Mesenchymal stem cell (in vitro differentiated cells and primary cell): ENCODE results near the gene SYT8. TPM values are rescaled to one million over a fixed set of nuclear protein-coding genes. Genes with fewer than 3 reads are reported as not detected.
"Not testable (repeated sequence)": the region's sequence is repeated elsewhere in the genome, so short reads cannot be mapped to it uniquely, and the experiment has no call there.

ENCODE experiments used
- DNase-seq: peaks from one replicate; pipeline ENCODE4 v3.0.0-alpha.2; 2013
- H2AFZ ChIP-seq: one replicate; pipeline ENCODE4 v1.6.1; 2013; ENCODE audit warnings: low read depth, mild to moderate bottlenecking, control low read depth, inconsistent platforms, low read length, moderate library complexity
- H2AK5ac ChIP-seq: 2 replicates; pipeline ENCODE4 v1.6.1; 2013; ENCODE audit warnings: low read length, moderate library complexity, mild to moderate bottlenecking, inconsistent platforms; ENCODE audit not compliant: severe bottlenecking
- H2BK120ac ChIP-seq: one replicate; pipeline ENCODE4 v1.6.1; 2013; ENCODE audit warnings: low read depth, mild to moderate bottlenecking, inconsistent platforms, low read length, moderate library complexity
- H2BK12ac ChIP-seq, 2 experiments: one replicate each; pipeline ENCODE4 v1.6.1; 2013; ENCODE audit warnings: inconsistent platforms in 2 of 2, low read length in 2 of 2, mild to moderate bottlenecking in 2 of 2, moderate library complexity in 2 of 2, control low read depth in 1 of 2
- H2BK15ac ChIP-seq: one replicate; pipeline ENCODE4 v1.6.1; 2013; ENCODE audit warnings: mild to moderate bottlenecking, low read depth, inconsistent platforms; ENCODE audit not compliant: poor library complexity, severe bottlenecking
- H2BK5ac ChIP-seq: 2 replicates; pipeline ENCODE4 v1.6.1; 2013; ENCODE audit warnings: low read depth, mild to moderate bottlenecking, low read length, control low read depth, inconsistent platforms; ENCODE audit not compliant: poor library complexity, severe bottlenecking
- H3K14ac ChIP-seq, 2 experiments: one replicate each; pipeline ENCODE4 v1.6.1; 2013; ENCODE audit warnings: inconsistent platforms in 2 of 2, low read length in 2 of 2, control low read depth in 1 of 2, mild to moderate bottlenecking in 1 of 2, moderate library complexity in 1 of 2
- H3K18ac ChIP-seq, 2 experiments: one replicate each; pipeline ENCODE4 v1.6.1; 2013; ENCODE audit warnings: inconsistent platforms in 2 of 2, low read length in 2 of 2, control low read depth in 1 of 2, low read depth in 1 of 2, mild to moderate bottlenecking in 1 of 2
- H3K23ac ChIP-seq, 2 experiments: one replicate each; pipeline ENCODE4 v1.6.1; 2013; ENCODE audit warnings: inconsistent platforms in 2 of 2, low read length in 2 of 2, mild to moderate bottlenecking in 2 of 2, moderate library complexity in 2 of 2, control low read depth in 1 of 2
- H3K27ac ChIP-seq: 2 replicates; pipeline ENCODE4 v1.5.1; 2013; ENCODE audit warnings: mild to moderate bottlenecking, moderate library complexity, low read length, control low read depth, inconsistent platforms; ENCODE audit not compliant: poor library complexity, severe bottlenecking
- H3K27me3 ChIP-seq, 2 experiments: 2 replicates each; pipeline versions ENCODE4 v1.6.1 to v1.7.0; 2013; ENCODE audit warnings: low read length in 2 of 2, mild to moderate bottlenecking in 2 of 2, moderate library complexity in 2 of 2, control low read depth in 1 of 2, inconsistent platforms in 1 of 2; ENCODE audit not compliant: control insufficient read depth in 1 of 2, insufficient read depth in 1 of 2
- H3K36me3 ChIP-seq, 2 experiments: 2 replicates each; pipeline versions ENCODE4 v1.6.1 to v1.7.0; 2013; ENCODE audit warnings: low read length in 2 of 2, control low read depth in 1 of 2, inconsistent platforms in 1 of 2, low read depth in 1 of 2, mild to moderate bottlenecking in 1 of 2; ENCODE audit not compliant: insufficient read depth in 2 of 2, control insufficient read depth in 1 of 2
- H3K4ac ChIP-seq, 2 experiments: one replicate each; pipeline ENCODE4 v1.6.1; 2013; ENCODE audit warnings: inconsistent platforms in 2 of 2, low read length in 2 of 2, mild to moderate bottlenecking in 2 of 2, moderate library complexity in 2 of 2, control low read depth in 1 of 2, low read depth in 1 of 2
- H3K4me1 ChIP-seq: 2 replicates; pipeline ENCODE4 v1.6.1; 2013; ENCODE audit warnings: low read depth, low read length, control low read depth; ENCODE audit not compliant: control insufficient read depth, insufficient read depth
- H3K4me2 ChIP-seq: 2 replicates; pipeline ENCODE4 v1.6.1; 2013; ENCODE audit warnings: low read length, mild to moderate bottlenecking, inconsistent platforms; ENCODE audit not compliant: poor library complexity, severe bottlenecking
- H3K4me3 ChIP-seq, 2 experiments: 2 replicates each; pipeline versions ENCODE4 v1.5.1 to v1.7.0; 2013; ENCODE audit warnings: low read length in 2 of 2, mild to moderate bottlenecking in 2 of 2, control low read depth in 1 of 2, low read depth in 1 of 2; ENCODE audit not compliant: insufficient read depth in 1 of 2
- H3K79me1 ChIP-seq: replicated peaks from 2 replicates; pipeline ENCODE4 v1.6.1; 2013; ENCODE audit warnings: mild to moderate bottlenecking, control low read depth, low read length, inconsistent platforms; ENCODE audit not compliant: poor library complexity, severe bottlenecking
- H3K9ac ChIP-seq: 2 replicates; pipeline ENCODE4 v1.7.0; 2013; ENCODE audit warnings: mild to moderate bottlenecking, low read length, moderate library complexity
- H3K9me3 ChIP-seq: 2 replicates; pipeline ENCODE4 v1.7.0; 2013; ENCODE audit warnings: mild to moderate bottlenecking, low read length; ENCODE audit not compliant: control insufficient read depth
- H4K8ac ChIP-seq: one replicate; pipeline ENCODE4 v1.6.1; 2013; ENCODE audit warnings: inconsistent platforms, mild to moderate bottlenecking, low read length, moderate library complexity
- H4K91ac ChIP-seq: one replicate; pipeline ENCODE4 v1.6.1; 2013; ENCODE audit warnings: mild to moderate bottlenecking, low read length, inconsistent platforms
- WGBS: methylation state at CpG from one replicate; pipeline ENCODE4 v1.1.7; 2013; ENCODE audit warnings: mixed read lengths; 5-methylcytosine and 5-hydroxymethylcytosine counted together
- small RNA-seq: library from polyadenylated mRNA; stranded (forward); fragments of <200 nt; extraction: miRNeasy Mini kit (QIAGEN cat#:217004); gene quantifications from one replicate; pipeline ENCODE3, GENCODE V24; 2013; ENCODE audit warnings: low read depth

Gene SYT8

GRCh38 chr11:1884303-1884700, 49.5 kb downstream of the SYT8 start:
- Histone ChIP-seq H4K91ac (no peak overlapping the region), H3K18ac (no peak overlapping the region), H4K8ac (no peak overlapping the region), H3K4me1 (peaks cover 23% of the 10 kb centered on the region), H2BK120ac (no peak overlapping the region), H3K9ac (no peak overlapping the region), H2BK15ac (no peak overlapping the region), H3K36me3 (peaks cover 11 to 64% of the 10 kb centered on the region in 2 experiments), H3K79me1 (no peaks in the 10 kb centered on the region), H3K23ac (no peak overlapping the region), H2BK12ac (no peak overlapping the region), H3K27ac (no peak overlapping the region), H3K9me3 (no peaks in the 10 kb centered on the region), H3K4me3 (no peak overlapping the region), H3K27me3 (no peaks in the 10 kb centered on the region), H2AFZ (no peak overlapping the region), H3K4ac (no peak overlapping the region), H2AK5ac (no peak overlapping the region), H2BK5ac (no peak overlapping the region), H3K14ac (no peak overlapping the region), H3K4me2 (no peak overlapping the region)
- DNase-seq: no peak
- 71% methylated on average over 5 of the region's 5 CpGs for WGBS

DNA sequence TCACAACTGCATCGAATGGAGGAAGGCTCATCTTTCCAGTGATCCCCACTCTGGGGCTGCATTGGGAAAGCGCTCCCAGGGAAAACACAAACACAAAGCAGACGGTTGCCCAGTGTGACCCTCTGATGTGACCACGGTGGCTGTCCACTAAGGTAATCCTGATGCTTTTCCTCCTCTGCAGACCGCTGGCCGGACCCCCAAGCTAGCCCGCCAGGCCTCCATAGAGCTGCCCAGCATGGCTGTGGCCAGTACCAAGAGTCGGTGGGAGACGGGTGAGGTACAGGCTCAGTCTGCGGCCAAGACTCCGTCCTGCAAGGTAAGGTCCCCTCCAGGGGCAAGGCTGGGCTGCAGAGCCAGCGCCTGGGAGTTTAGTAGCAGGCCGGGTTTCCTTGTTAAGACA, 51.8 kb downstream of the SYT8 start:
- not testable (repeated sequence) for H3K23ac ChIP-seq, H2BK120ac ChIP-seq, H4K8ac ChIP-seq, H2AK5ac ChIP-seq, H3K4me3 ChIP-seq, H3K4me1 ChIP-seq, H3K79me1 ChIP-seq, H2BK12ac ChIP-seq, H2BK15ac ChIP-seq, H2BK5ac ChIP-seq, H3K27ac ChIP-seq, H2AFZ ChIP-seq, H3K9ac ChIP-seq, DNase-seq, H3K27me3 ChIP-seq, H3K4me2 ChIP-seq, H4K91ac ChIP-seq, H3K14ac ChIP-seq, H3K18ac ChIP-seq, H3K9me3 ChIP-seq, H3K4ac ChIP-seq
- peaks cover 11 to 69% of the 10 kb centered on the region in 2 experiments for H3K36me3 ChIP-seq
- WGBS: 87% methylated on average over 13 of the region's 13 CpGs

Small RNAs within 50 kb of the gene (small RNA-seq; reads per million reads assigned to genes)
- gene AC051649.1: not detected
- not detected for gene MIR4298
